Cardiac ventricle fibroblast (primary cell): ENCODE results near the gene KIF21B. TPM values are rescaled to one million over a fixed set of nuclear protein-coding genes. Genes with fewer than 3 reads are reported as not detected.

Experiments
- total RNA-seq: library from RNA; depleted of rRNA; stranded (reverse); fragments of >200 nt; gene quantifications from 2 replicates; pipeline ENCODE4 v1.2.3, GENCODE V29; 2015

KIF21B gene
- 0.29 and 0.31 TPM in 2 replicates for total RNA-seq

GRCh38 chr1:201023517-201023902 lies at the start of gene KIF21B:
Gene KIF21B, minus strand, starts transcription at chr1:201023714. Its CDS starts 331 bp downstream, at chr1:201023383.

Other genes starting within 250 kb of the KIF21B start
- gene GPR25, start 150.7 kb downstream of the KIF21B start, total RNA-seq, result not detected in 2 replicates
- gene INAVA, start 128.8 kb downstream of the KIF21B start, total RNA-seq, result not detected in 2 replicates
- not detected in 2 replicates for gene CACNA1S, start 88.7 kb upstream of the KIF21B start, total RNA-seq
- 0.34 TPM in 1 of 2 replicates, not detected in the other for gene ASCL5, start 103.5 kb upstream of the KIF21B start, total RNA-seq
- gene TMEM9, start 130.8 kb upstream of the KIF21B start, total RNA-seq, result 50.2 and 60.9 TPM in 2 replicates
- not detected in 2 replicates for gene IGFN1, start 167.1 kb upstream of the KIF21B start, total RNA-seq